Measurements from ENCODE around the gene GXYLT2. TPM values are rescaled to one million over a fixed set of nuclear protein-coding genes. Genes with fewer than 3 reads are reported as not detected.

The GXYLT2 gene
- total RNA-seq, 6 donors from 2014 or later, result 3.3 to 10.0 (median 5.9) TPM

- TF ChIP-seq POLR2AphosphoS5 (IDR thresholded peaks at IDR 0.05) (no peak), EP300 (IDR thresholded peaks at IDR 0.05) (no peak), CTCF (IDR thresholded peaks at IDR 0.05) (no peak), POLR2A (IDR thresholded peaks at IDR 0.05) (no peak)
- Histone ChIP-seq H3K4me3 (no peak overlapping the region), H3K4me1 (no peaks in the 10 kb centered on the region), H3K9me3 (no peaks in the 10 kb centered on the region), H3K27ac (no peak overlapping the region), H3K36me3 (no peaks in the 10 kb centered on the region), H3K27me3 (peaks cover 0 to 2% (median 0%) of the 10 kb centered on the region in 4 donors)
- DNase-seq (no peak), ATAC-seq (ENCODE audit: low FRiP score in 2 of 2) (no peak)
- 85 to 86% methylated on average over 5 of the region's 5 CpGs for WGBS, 2 donors
These were observed 27.8 kb upstream of the GXYLT2 start for GRCh38 chr3:72860053-72860452.

- no peak for ATAC-seq (ENCODE audit: low FRiP score in 2 of 2)
These were observed 27.0 kb upstream of the GXYLT2 start for GRCh38 chr3:72860846-72861245.

GRCh38 chr3:72862314-72863090 is 25.3 kb upstream of the GXYLT2 start:
- ATAC-seq (ENCODE audit: low FRiP score in 2 of 2) (no peak), DNase-seq (no peak)
- Histone ChIP-seq H3K9me3 (no peaks in the 10 kb centered on the region), H3K27ac (no peak overlapping the region), H3K27me3 (no peaks in the 10 kb centered on the region), H3K4me1 (no peaks in the 10 kb centered on the region), H3K36me3 (no peaks in the 10 kb centered on the region), H3K4me3 (no peak overlapping the region)
- 62 to 65% methylated on average over 7 of the region's 7 CpGs for WGBS, 2 donors
- TF ChIP-seq CTCF (IDR thresholded peaks at IDR 0.05) (no peak), POLR2A (IDR thresholded peaks at IDR 0.05) (no peak), POLR2AphosphoS5 (IDR thresholded peaks at IDR 0.05) (no peak), EP300 (IDR thresholded peaks at IDR 0.05) (no peak)

More at GRCh38 chr3:72860846-72861245, 27.0 kb upstream of the GXYLT2 start:
- Histone ChIP-seq H3K9me3 (no peaks in the 10 kb centered on the region), H3K27ac (no peak overlapping the region), H3K36me3 (no peaks in the 10 kb centered on the region), H3K4me1 (no peaks in the 10 kb centered on the region), H3K4me3 (no peak overlapping the region), H3K27me3 (no peaks in the 10 kb centered on the region)
- WGBS, 2 donors, result 65 to 72% methylated on average over 1 of the region's 1 CpG
- TF ChIP-seq EP300 (IDR thresholded peaks at IDR 0.05) (no peak), CTCF (IDR thresholded peaks at IDR 0.05) (no peak), POLR2A (IDR thresholded peaks at IDR 0.05) (no peak), POLR2AphosphoS5 (IDR thresholded peaks at IDR 0.05) (no peak)
- no peak for DNase-seq

GRCh38 chr3:72872183-72872582 is 15.7 kb upstream of the GXYLT2 start:
- Histone ChIP-seq H3K27ac (no peak overlapping the region), H3K36me3 (no peaks in the 10 kb centered on the region), H3K27me3 (no peaks in the 10 kb centered on the region), H3K4me3 (no peak overlapping the region), H3K4me1 (no peaks in the 10 kb centered on the region), H3K9me3 (no peaks in the 10 kb centered on the region)
- peak in 1 of 2 donors; percentile 87 for ATAC-seq (ENCODE audit: low FRiP score in 2 of 2)
- TF ChIP-seq EP300 (IDR thresholded peaks at IDR 0.05) (no peak), CTCF (IDR thresholded peaks at IDR 0.05) (no peak), POLR2A (IDR thresholded peaks at IDR 0.05) (no peak), POLR2AphosphoS5 (IDR thresholded peaks at IDR 0.05) (no peak)
- DNase-seq, result no peak
- WGBS, 2 donors, result 80 to 90% methylated on average over 5 of the region's 5 CpGs

- peak overlapping the region in 3 of 4 donors; percentile 7 to 21 (median 12) for H3K27ac ChIP-seq
- peaks cover 0 to 5% (median 0%) of the 10 kb centered on the region in 4 donors for H3K9me3 ChIP-seq
- H3K4me1 ChIP-seq, result peaks cover 6 to 24% (median 19%) of the 10 kb centered on the region in 4 donors
- no peak for ATAC-seq (ENCODE audit: low FRiP score in 2 of 2)
- DNase-seq, result no peak
- H3K36me3 ChIP-seq, result no peaks in the 10 kb centered on the region
- peak overlapping the region in 3 of 4 donors; percentile 48 to 53 (median 49) for H3K4me3 ChIP-seq
- H3K27me3 ChIP-seq, result no peaks in the 10 kb centered on the region
- TF ChIP-seq CTCF (IDR thresholded peaks at IDR 0.05) (no peak), POLR2A (IDR thresholded peaks at IDR 0.05) (no peak), EP300 (IDR thresholded peaks at IDR 0.05) (no peak), POLR2AphosphoS5 (IDR thresholded peaks at IDR 0.05) (no peak)
- 2 to 5% methylated on average over 7 of the region's 7 CpGs for WGBS, 2 donors
These were observed 522 bp upstream of the GXYLT2 start for GRCh38 chr3:72887343-72887704.
